GM12864 (cell line): ENCODE results near the gene DFFB.

Source experiments
- DNase-seq: peaks from one replicate; pipeline ENCODE4 v3.0.0-alpha.2; 2011; ENCODE audit warnings: low read depth
- H3K4me3 ChIP-seq: 2 replicates; pipeline ENCODE4 v1.5.1; 2011; ENCODE audit warnings: mild to moderate bottlenecking, low read depth, low read length, control low read depth
- CTCF ChIP-seq: IDR thresholded peaks from 2 replicates; pipeline ENCODE4 v1.5.1; 2011; ENCODE audit warnings: low read depth, mild to moderate bottlenecking, moderate library complexity, low read length, control low read depth, inconsistent platforms; ENCODE audit errors: missing control alignments

Gene DFFB

GRCh38 chr1:3898994-3899753 lies 41.9 kb downstream of the DFFB start:
- peak; percentile 28 for TF ChIP-seq CTCF
- peak; percentile 8 for DNase-seq

GRCh38 chr1:3899754-3900149 lies 42.5 kb downstream of the DFFB start:
- no peak for TF ChIP-seq CTCF
- DNase-seq, result no peak
- peak overlapping the region; percentile 95 for H3K4me3 ChIP-seq

More at GRCh38 chr1:3898994-3899753, 41.9 kb downstream of the DFFB start:
- H3K4me3 ChIP-seq, result peak overlapping the region; percentile 95

GRCh38 chr1:3900150-3900968 lies 43.1 kb downstream of the DFFB start, which contains the start of gene C1orf174:
C1orf174 (minus strand) TSS chr1:3900272; CDS start chr1:3900186, 86 bp downstream.
- no peak for TF ChIP-seq CTCF
- peak within 1 kb of the TSS; percentile 95 for H3K4me3 ChIP-seq
- peak; percentile 93 for DNase-seq

- H3K4me3 ChIP-seq, result peak overlapping the region; percentile 95
- peak; percentile 84 for DNase-seq
- TF ChIP-seq CTCF, result no peak
These were observed 43.8 kb downstream of the DFFB start for GRCh38 chr1:3900969-3901529.

GRCh38 chr1:3902111-3902511 lies 44.8 kb downstream of the DFFB start:
- DNase-seq, result no peak
- TF ChIP-seq CTCF, result no peak
- H3K4me3 ChIP-seq, result no peak overlapping the region

GRCh38 chr1:3902571-3903091 lies 45.4 kb downstream of the DFFB start:
- no peak overlapping the region for H3K4me3 ChIP-seq
- no peak for DNase-seq
- no peak for TF ChIP-seq CTCF
